Measurements from ENCODE around the gene CDH4. TPM values are rescaled to one million over a fixed set of nuclear protein-coding genes. Genes with fewer than 3 reads are reported as not detected.

The CDH4 gene
- total RNA-seq, 4 donors from 2014 or later: 0.13 to 0.38 (median 0.21) TPM; not detected in 1

- peaks cover 7 to 21% (median 9%) of the 10 kb centered on the region in 3 donors for H3K4me1 ChIP-seq
- no peaks in the 10 kb centered on the region for H3K36me3 ChIP-seq
- no peak overlapping the region for H3K27ac ChIP-seq
- no peaks in the 10 kb centered on the region for H3K9me3 ChIP-seq
- intact Hi-C loops (cut with DNase I): no loop called here
- peaks cover 0 to 44% (median 0%) of the 10 kb centered on the region in 4 donors for H3K27me3 ChIP-seq
- H3K4me3 ChIP-seq: no peak overlapping the region
- 62% methylated on average over 3 of the region's 25 CpGs; no CpG with 5 or more reads in 1 of the 2 donors for WGBS, 2 donors
- DNase-seq: no peak
- TF ChIP-seq POLR2A (IDR thresholded peaks at IDR 0.05) (no peak), CTCF (IDR thresholded peaks at IDR 0.05) (no peak)
Measured at GRCh38 chr20:61629602-61630390, 377.7 kb downstream of the CDH4 start.

DNA sequence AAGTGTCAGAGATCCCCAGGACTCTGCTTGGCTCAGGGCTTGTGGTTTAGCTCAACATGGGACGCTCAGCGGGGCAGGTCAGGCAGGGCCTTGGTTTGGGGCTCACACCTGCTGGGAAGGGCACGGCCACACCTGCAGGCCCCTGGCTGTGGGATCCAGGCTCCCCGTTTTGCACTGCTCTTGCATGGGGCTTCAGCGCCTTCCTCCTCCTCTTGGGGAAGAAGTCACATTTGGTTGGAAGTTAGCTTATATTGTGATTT is 378.3 kb downstream of the CDH4 start:
- intact Hi-C loops (cut with DNase I): no loop called here
- DNase-seq: no peak
- Histone ChIP-seq H3K9me3 (no peaks in the 10 kb centered on the region), H3K27ac (no peak overlapping the region), H3K36me3 (no peaks in the 10 kb centered on the region), H3K4me1 (peaks cover 7 to 21% (median 9%) of the 10 kb centered on the region in 3 donors), H3K4me3 (no peak overlapping the region), H3K27me3 (peaks cover 0 to 47% (median 0%) of the 10 kb centered on the region in 4 donors)
- TF ChIP-seq CTCF (IDR thresholded peaks at IDR 0.05) (no peak), POLR2A (IDR thresholded peaks at IDR 0.05) (no peak)
- no CpG with 5 or more reads among the region's 5 CpGs for WGBS, 2 donors

GRCh38 chr20:61630816-61631215 is 378.8 kb downstream of the CDH4 start:
- no peak for DNase-seq
- Histone ChIP-seq H3K27me3 (peaks cover 0 to 49% (median 0%) of the 10 kb centered on the region in 4 donors), H3K9me3 (no peaks in the 10 kb centered on the region), H3K4me3 (no peak overlapping the region), H3K4me1 (peaks cover 7 to 21% (median 9%) of the 10 kb centered on the region in 3 donors), H3K36me3 (no peaks in the 10 kb centered on the region), H3K27ac (no peak overlapping the region)
- intact Hi-C loops (cut with DNase I): no loop called here
- WGBS, 2 donors: 76 to 84% methylated on average over 10 of the region's 10 CpGs
- TF ChIP-seq POLR2A (IDR thresholded peaks at IDR 0.05): no peak
- no peak for TF ChIP-seq CTCF (IDR thresholded peaks at IDR 0.05)

GRCh38 chr20:61631751-61632150 is 379.7 kb downstream of the CDH4 start:
- no peaks in the 10 kb centered on the region for H3K36me3 ChIP-seq
- WGBS, 2 donors: 81 to 83% methylated on average over 10 to 16 of the region's 17 CpGs
- intact Hi-C loops (cut with DNase I): no loop called here
- no peak for DNase-seq
- no peak overlapping the region for H3K27ac ChIP-seq
- no peak overlapping the region for H3K4me3 ChIP-seq
- no peaks in the 10 kb centered on the region for H3K9me3 ChIP-seq
- peaks cover 7 to 21% (median 9%) of the 10 kb centered on the region in 3 donors for H3K4me1 ChIP-seq
- peaks cover 0 to 52% (median 0%) of the 10 kb centered on the region in 4 donors for H3K27me3 ChIP-seq
- no peak for TF ChIP-seq CTCF (IDR thresholded peaks at IDR 0.05)
- no peak for TF ChIP-seq POLR2A (IDR thresholded peaks at IDR 0.05)

DNA sequence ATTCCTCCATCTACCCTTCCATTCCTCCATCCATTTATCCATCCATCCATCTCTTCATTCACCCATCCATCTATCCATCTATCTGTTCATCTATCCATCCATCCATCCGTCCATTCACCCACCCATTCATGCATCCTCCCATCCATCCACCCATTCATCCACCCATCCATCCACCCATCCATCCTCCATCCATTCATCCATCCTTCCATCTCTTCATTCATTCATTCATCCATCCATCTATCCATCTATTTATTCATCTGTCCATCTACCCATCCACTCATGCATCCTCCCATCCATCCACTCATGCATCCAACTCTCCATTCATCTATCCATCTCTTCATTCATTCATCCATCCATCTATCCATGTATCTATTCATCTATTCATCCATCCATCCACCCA is 380.9 kb downstream of the CDH4 start:
- H3K27ac ChIP-seq: no peak overlapping the region
- intact Hi-C loops (cut with DNase I): no loop called here
- H3K27me3 ChIP-seq: peaks cover 0 to 47% (median 0%) of the 10 kb centered on the region in 4 donors
- H3K4me1 ChIP-seq: peaks cover 7 to 21% (median 9%) of the 10 kb centered on the region in 3 donors
- H3K9me3 ChIP-seq: no peaks in the 10 kb centered on the region
- DNase-seq: no peak
- no peak overlapping the region for H3K4me3 ChIP-seq
- TF ChIP-seq CTCF (IDR thresholded peaks at IDR 0.05) (no peak), POLR2A (IDR thresholded peaks at IDR 0.05) (no peak)
- 78 to 80% methylated on average over 1 of the region's 1 CpG for WGBS, 2 donors
- no peaks in the 10 kb centered on the region for H3K36me3 ChIP-seq
